Activated CD4-positive, alpha-beta memory T cell treated with anti-CD3 and anti-CD28 coated beads for 36 hours (primary cell): ENCODE data around the gene FHL1. TPM values are rescaled to one million over a fixed set of nuclear protein-coding genes. Genes with fewer than 3 reads are reported as not detected.

ENCODE experiments used
- CTCF ChIA-PET: fragments of 350-600 bp; sonication (Branson Sonifier 250); formaldehyde crosslinking; loops from one replicate; lab custom pipeline; 2021; ENCODE audit warnings: antibody characterized with exemption, inconsistent platforms; lab: Charles Lee
- POLR2A ChIA-PET: fragments of 350-600 bp; sonication (Branson Sonifier 250); formaldehyde crosslinking; loops from one replicate; lab custom pipeline; 2021; ENCODE audit warnings: antibody characterized with exemption; lab: Charles Lee
- DNase-seq: peaks from one replicate; pipeline ENCODE4 v3.0.0-alpha.2; 2020
- H3K27ac Mint-ChIP-seq: one replicate; pipeline ENCODE4 v1.8.0; 2021; ENCODE audit warnings: mixed read lengths
- H3K27me3 Mint-ChIP-seq: one replicate; pipeline ENCODE4 v1.8.0; 2021; ENCODE audit warnings: mixed read lengths
- H3K36me3 Mint-ChIP-seq: one replicate; pipeline ENCODE4 v1.8.0; 2021; ENCODE audit warnings: mixed read lengths
- H3K4me1 Mint-ChIP-seq: one replicate; pipeline ENCODE4 v1.8.0; 2021; ENCODE audit warnings: low read depth, mixed read lengths
- H3K4me3 Mint-ChIP-seq: one replicate; pipeline ENCODE4 v1.8.0; 2021; ENCODE audit warnings: mild to moderate bottlenecking, mixed read lengths
- H3K9me3 Mint-ChIP-seq: one replicate; pipeline ENCODE4 v1.8.0; 2021; ENCODE audit warnings: mixed read lengths
- intact Hi-C: fragments of 100-400 bp; cut with micrococcal nuclease; formaldehyde crosslinking; loops from one replicate; pipeline ENCODE4 v1.15.1; 2023
- total RNA-seq, 2 experiments: library from RNA; stranded (reverse); gene quantifications; one replicate each; pipeline ENCODE4 v1.2.3, GENCODE V29; 2021

The FHL1 gene
- total RNA-seq, 2 experiments from 2014 or later, result 33.9 to 37.5 TPM

GRCh38 chrX:136170139-136170800, 22.9 kb downstream of the FHL1 start:
- Mint-ChIP-seq H3K4me1 (no peaks in the 10 kb centered on the region), H3K9me3 (no peaks in the 10 kb centered on the region), H3K27ac (no peak overlapping the region), H3K27me3 (no peaks in the 10 kb centered on the region), H3K4me3 (no peak overlapping the region), H3K36me3 (no peaks in the 10 kb centered on the region)
- no peak for DNase-seq
- CTCF ChIA-PET, result interaction anchor here (1.3 kb wide), 1 partner anchor 8 kb away, joined by 7 read pairs; no protein-coding TSS in a partner anchor
- intact Hi-C loops, result no loop called here
- POLR2A ChIA-PET, result no interaction called here

- DNase-seq, result no peak
- Mint-ChIP-seq H3K9me3 (no peaks in the 10 kb centered on the region), H3K27ac (no peak overlapping the region), H3K36me3 (peaks cover 1% of the 10 kb centered on the region), H3K27me3 (no peaks in the 10 kb centered on the region), H3K4me1 (no peaks in the 10 kb centered on the region), H3K4me3 (no peak overlapping the region)
- ChIA-PET CTCF (interaction anchor here (0.7 to 1.3 kb wide), 2 partner anchors 9 to 187 kb away, joined by 3 to 7 read pairs; no protein-coding TSS in a partner anchor), POLR2A (no interaction called here)
- intact Hi-C loops, result no loop called here
Measured at GRCh38 chrX:136171420-136171819, 24.1 kb downstream of the FHL1 start.

GRCh38 chrX:136176399-136176825, 29.1 kb downstream of the FHL1 start:
- POLR2A ChIA-PET, result no interaction called here
- Mint-ChIP-seq H3K36me3 (peaks cover 1% of the 10 kb centered on the region), H3K4me3 (no peak overlapping the region), H3K4me1 (no peaks in the 10 kb centered on the region), H3K27me3 (no peaks in the 10 kb centered on the region), H3K9me3 (no peaks in the 10 kb centered on the region), H3K27ac (no peak overlapping the region)
- DNase-seq, result no peak
- CTCF ChIA-PET, result interaction anchor here (1.7 kb wide), 1 partner anchor 13 kb away, joined by 4 read pairs; no protein-coding TSS in a partner anchor
- intact Hi-C loops, result no loop called here

- peaks cover 1% of the 10 kb centered on the region for H3K36me3 Mint-ChIP-seq
- intact Hi-C loops, result no loop called here
- H3K27ac Mint-ChIP-seq, result no peak overlapping the region
- H3K4me3 Mint-ChIP-seq, result no peak overlapping the region
- no peak for DNase-seq
- H3K4me1 Mint-ChIP-seq, result no peaks in the 10 kb centered on the region
- CTCF ChIA-PET, result no interaction called here
- H3K27me3 Mint-ChIP-seq, result no peaks in the 10 kb centered on the region
- POLR2A ChIA-PET, result no interaction called here
- H3K9me3 Mint-ChIP-seq, result no peaks in the 10 kb centered on the region
Measured at GRCh38 chrX:136179133-136179532, 31.8 kb downstream of the FHL1 start.

- H3K4me3 Mint-ChIP-seq, result no peak overlapping the region
- CTCF ChIA-PET, result no interaction called here
- no peaks in the 10 kb centered on the region for H3K36me3 Mint-ChIP-seq
- H3K9me3 Mint-ChIP-seq, result no peaks in the 10 kb centered on the region
- peaks cover 7% of the 10 kb centered on the region for H3K4me1 Mint-ChIP-seq
- intact Hi-C loops, result no loop called here
- DNase-seq, result no peak
- no peak overlapping the region for H3K27ac Mint-ChIP-seq
- no peaks in the 10 kb centered on the region for H3K27me3 Mint-ChIP-seq
- POLR2A ChIA-PET, result no interaction called here
Measured at GRCh38 chrX:136182414-136182813, 35.1 kb downstream of the FHL1 start.

GRCh38 chrX:136183172-136183571, 35.8 kb downstream of the FHL1 start:
- ChIA-PET CTCF (no interaction called here), POLR2A (no interaction called here)
- Mint-ChIP-seq H3K27ac (no peak overlapping the region), H3K4me3 (no peak overlapping the region), H3K9me3 (no peaks in the 10 kb centered on the region), H3K4me1 (peaks cover 7% of the 10 kb centered on the region), H3K36me3 (no peaks in the 10 kb centered on the region), H3K27me3 (no peaks in the 10 kb centered on the region)
- no peak for DNase-seq
- intact Hi-C loops, result no loop called here

GRCh38 chrX:136183917-136184316, 36.6 kb downstream of the FHL1 start:
- no peak for DNase-seq
- Mint-ChIP-seq H3K9me3 (no peaks in the 10 kb centered on the region), H3K36me3 (no peaks in the 10 kb centered on the region), H3K27me3 (no peaks in the 10 kb centered on the region), H3K4me1 (peaks cover 7% of the 10 kb centered on the region), H3K27ac (no peak overlapping the region), H3K4me3 (no peak overlapping the region)
- POLR2A ChIA-PET, result no interaction called here
- intact Hi-C loops, result no loop called here
- CTCF ChIA-PET, result interaction anchor here (1.5 kb wide), 1 partner anchor 20 kb away, joined by 4 read pairs; no protein-coding TSS in a partner anchor

GRCh38 chrX:136185401-136186022, 38.2 kb downstream of the FHL1 start:
- Mint-ChIP-seq H3K27me3 (no peaks in the 10 kb centered on the region), H3K4me1 (peaks cover 9% of the 10 kb centered on the region), H3K9me3 (no peaks in the 10 kb centered on the region), H3K4me3 (no peak overlapping the region), H3K36me3 (no peaks in the 10 kb centered on the region), H3K27ac (no peak overlapping the region)
- ChIA-PET POLR2A (interaction anchor here (0.7 kb wide), 1 partner anchor 24 kb away, joined by 3 read pairs; no protein-coding TSS in a partner anchor), CTCF (interaction anchor here (1.0 to 1.5 kb wide), 2 partner anchors 22 to 25 kb away, joined by 3 to 4 read pairs; no protein-coding TSS in a partner anchor)
- intact Hi-C loops, result no loop called here
- DNase-seq, result no peak

GRCh38 chrX:136186023-136186413, 38.7 kb downstream of the FHL1 start:
- H3K4me3 Mint-ChIP-seq, result no peak overlapping the region
- POLR2A ChIA-PET, result interaction anchor here (0.7 kb wide), 1 partner anchor 25 kb away, joined by 3 read pairs; no protein-coding TSS in a partner anchor
- no peaks in the 10 kb centered on the region for H3K36me3 Mint-ChIP-seq
- CTCF ChIA-PET, result interaction anchor here (1.0 kb wide), 1 partner anchor 24 kb away, joined by 3 read pairs; no protein-coding TSS in a partner anchor
- intact Hi-C loops, result no loop called here
- no peaks in the 10 kb centered on the region for H3K9me3 Mint-ChIP-seq
- peaks cover 11% of the 10 kb centered on the region for H3K4me1 Mint-ChIP-seq
- DNase-seq, result no peak
- H3K27ac Mint-ChIP-seq, result no peak overlapping the region
- no peaks in the 10 kb centered on the region for H3K27me3 Mint-ChIP-seq

GRCh38 chrX:136189222-136189621, 41.9 kb downstream of the FHL1 start:
- DNase-seq, result no peak
- H3K27ac Mint-ChIP-seq, result no peak overlapping the region
- H3K27me3 Mint-ChIP-seq, result no peaks in the 10 kb centered on the region
- no peak overlapping the region for H3K4me3 Mint-ChIP-seq
- intact Hi-C loops, result no loop called here
- H3K9me3 Mint-ChIP-seq, result no peaks in the 10 kb centered on the region
- ChIA-PET CTCF (no interaction called here), POLR2A (no interaction called here)
- peaks cover 41% of the 10 kb centered on the region for H3K4me1 Mint-ChIP-seq
- no peaks in the 10 kb centered on the region for H3K36me3 Mint-ChIP-seq

GRCh38 chrX:136190038-136190713, 42.8 kb downstream of the FHL1 start:
- Mint-ChIP-seq H3K4me1 (peaks cover 40% of the 10 kb centered on the region), H3K27me3 (no peaks in the 10 kb centered on the region), H3K4me3 (no peak overlapping the region), H3K27ac (no peak overlapping the region), H3K9me3 (no peaks in the 10 kb centered on the region), H3K36me3 (no peaks in the 10 kb centered on the region)
- ChIA-PET POLR2A (no interaction called here), CTCF (interaction anchor here (1.4 to 1.7 kb wide), 3 partner anchors 12 to 162 kb away, joined by 4 to 6 read pairs (median 5); no protein-coding TSS in a partner anchor)
- DNase-seq, result no peak
- intact Hi-C loops, result no loop called here

GRCh38 chrX:136191171-136191570, 43.8 kb downstream of the FHL1 start:
- CTCF ChIA-PET, result interaction anchor here (1.4 to 1.7 kb wide), 3 partner anchors 11 to 163 kb away, joined by 4 to 6 read pairs (median 5); no protein-coding TSS in a partner anchor
- Mint-ChIP-seq H3K36me3 (no peaks in the 10 kb centered on the region), H3K27ac (no peak overlapping the region)

More at GRCh38 chrX:136191171-136191570, 43.8 kb downstream of the FHL1 start:
- intact Hi-C loops, result no loop called here
- DNase-seq, result no peak
- no peak overlapping the region for H3K4me3 Mint-ChIP-seq
- POLR2A ChIA-PET, result no interaction called here
- H3K27me3 Mint-ChIP-seq, result no peaks in the 10 kb centered on the region
- H3K9me3 Mint-ChIP-seq, result no peaks in the 10 kb centered on the region
- H3K4me1 Mint-ChIP-seq, result peaks cover 40% of the 10 kb centered on the region
